HL-60/S4 (cell line): Measurements from ENCODE around the gene TNFRSF4.

Source experiments
- in situ Hi-C: fragments of 300-500 bp; cut with MboI; formaldehyde crosslinking; loops from 2 replicates; pipeline ENCODE4 v1.14.3; 2022; ENCODE audit warnings: low sequenced_read_pairs

The TNFRSF4 gene

GRCh38 chr1:1171161-1171545 is 42.8 kb downstream of the TNFRSF4 start:
- in situ Hi-C loops, result no loop called here

- in situ Hi-C loops, result no loop called here
Measured at GRCh38 chr1:1170215-1171091, 43.5 kb downstream of the TNFRSF4 start.

GRCh38 chr1:1169429-1170214 is 44.3 kb downstream of the TNFRSF4 start:
- in situ Hi-C loops, result no loop called here

- in situ Hi-C loops, result no loop called here
Measured at GRCh38 chr1:1168451-1169411, 45.2 kb downstream of the TNFRSF4 start.

GRCh38 chr1:1167841-1168450 is 46.0 kb downstream of the TNFRSF4 start:
- in situ Hi-C loops, result no loop called here

GRCh38 chr1:1167398-1167821 is 46.5 kb downstream of the TNFRSF4 start:
- in situ Hi-C loops, result no loop called here

GRCh38 chr1:1166642-1167397 is 47.1 kb downstream of the TNFRSF4 start:
- in situ Hi-C loops, result no loop called here

GRCh38 chr1:1165900-1166421 is 48.0 kb downstream of the TNFRSF4 start:
- in situ Hi-C loops, result no loop called here

GRCh38 chr1:1165485-1165884 is 48.5 kb downstream of the TNFRSF4 start:
- in situ Hi-C loops, result no loop called here

GRCh38 chr1:1164701-1165451 is 49.1 kb downstream of the TNFRSF4 start:
- in situ Hi-C loops, result no loop called here

GRCh38 chr1:1164361-1164700 is 49.6 kb downstream of the TNFRSF4 start:
- in situ Hi-C loops, result no loop called here

GRCh38 chr1:1163538-1164070 is 50.3 kb downstream of the TNFRSF4 start:
- in situ Hi-C loops, result no loop called here

GRCh38 chr1:1162597-1163537 is 51.1 kb downstream of the TNFRSF4 start:
- in situ Hi-C loops, result no loop called here

GRCh38 chr1:1161683-1162079 is 52.3 kb downstream of the TNFRSF4 start:
- in situ Hi-C loops, result no loop called here
